ENCODE results near the gene MET. TPM values are rescaled to one million over a fixed set of nuclear protein-coding genes. Genes with fewer than 3 reads are reported as not detected.
A peak's percentile ranks its signal among the peaks of the same experiment; 100 is the strongest.

The MET gene
- total and polyA plus RNA-seq, 2 of the 13 experiments (the other 11 are each of a cell fraction or from before 2014, with no cell fraction given) = 21.8 to 31.5 TPM

GRCh38 chr7:116806046-116806944, 134.3 kb downstream of the MET start (continued):
- TF ChIP-seq EED (CRISPR knock-in tag; IDR thresholded peaks at IDR 0.05) = no peak
- no peak for TF ChIP-seq RFX5 (IDR thresholded peaks at IDR 0.05; ENCODE audit: low read depth, low read length)
- no peak for TF ChIP-seq ATRX (CRISPR knock-in tag; IDR thresholded peaks at IDR 0.05; ENCODE audit: borderline replicate concordance)
- TF ChIP-seq NFE2 (CRISPR knock-in tag; IDR thresholded peaks at IDR 0.05) = no peak
- no peak for TF ChIP-seq SMARCE1 (IDR thresholded peaks at IDR 0.05; ENCODE audit: borderline replicate concordance)
- TF ChIP-seq RBAK (CRISPR knock-in tag; IDR thresholded peaks at IDR 0.05) = no peak
- TF ChIP-seq ZNF891 (CRISPR knock-in tag; IDR thresholded peaks at IDR 0.05) = no peak
- TF ChIP-seq MXD1 (CRISPR knock-in tag; IDR thresholded peaks at IDR 0.05) = no peak
- TF ChIP-seq MEIS1 (CRISPR knock-in tag; IDR thresholded peaks at IDR 0.05; ENCODE audit: borderline replicate concordance) = no peak
- no peak for TF ChIP-seq SRSF9 (IDR thresholded peaks at IDR 0.05; ENCODE audit: borderline replicate concordance, insufficient read depth, low read depth, low read length, poor library complexity, severe bottlenecking)
- no peak for TF ChIP-seq ZFYVE20 (CRISPR knock-in tag; IDR thresholded peaks at IDR 0.05; ENCODE audit: borderline replicate concordance, low read depth)
- TF ChIP-seq, protein P1, sequence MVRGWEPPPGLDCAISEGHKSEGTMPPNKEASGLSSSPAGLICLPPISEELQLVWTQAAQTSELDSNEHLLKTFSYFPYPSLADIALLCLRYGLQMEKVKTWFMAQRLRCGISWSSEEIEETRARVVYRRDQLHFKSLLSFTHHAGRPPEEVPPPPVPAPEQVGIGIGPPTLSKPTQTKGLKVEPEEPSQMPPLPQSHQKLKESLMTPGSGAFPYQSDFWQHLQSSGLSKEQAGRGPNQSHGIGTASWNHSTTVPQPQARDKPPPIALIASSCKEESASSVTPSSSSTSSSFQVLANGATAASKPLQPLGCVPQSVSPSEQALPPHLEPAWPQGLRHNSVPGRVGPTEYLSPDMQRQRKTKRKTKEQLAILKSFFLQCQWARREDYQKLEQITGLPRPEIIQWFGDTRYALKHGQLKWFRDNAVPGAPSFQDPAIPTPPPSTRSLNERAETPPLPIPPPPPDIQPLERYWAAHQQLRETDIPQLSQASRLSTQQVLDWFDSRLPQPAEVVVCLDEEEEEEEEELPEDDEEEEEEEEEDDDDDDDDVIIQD (CRISPR knock-in tag; IDR thresholded peaks at IDR 0.05; ENCODE audit: low read depth) = peak; percentile 41; the same call in 1 of the 2 replicates
- TF ChIP-seq TMF1 (CRISPR knock-in tag; IDR thresholded peaks at IDR 0.05; ENCODE audit: low read depth) = no peak
- no peak for TF ChIP-seq REL (CRISPR knock-in tag; conservative IDR thresholded peaks at IDR 0.05)
- TF ChIP-seq ZNF572 (CRISPR knock-in tag; IDR thresholded peaks at IDR 0.05) = no peak
- no peak for TF ChIP-seq GATAD1 (CRISPR knock-in tag; IDR thresholded peaks at IDR 0.05)
- no peak for TF ChIP-seq ZNF121 (CRISPR knock-in tag; IDR thresholded peaks at IDR 0.05)
- TF ChIP-seq ZNF430 (CRISPR knock-in tag; IDR thresholded peaks at IDR 0.05) = no peak
- no peak for TF ChIP-seq ZFP41 (CRISPR knock-in tag; IDR thresholded peaks at IDR 0.05; ENCODE audit: borderline replicate concordance)
- TF ChIP-seq SRF (IDR thresholded peaks at IDR 0.05; ENCODE audit: low read depth, low read length) = no peak
- no peak for TF ChIP-seq HNRNPL (IDR thresholded peaks at IDR 0.05; ENCODE audit: low read depth, low read length)
- no peak for TF ChIP-seq ZNF740 (CRISPR knock-in tag; IDR thresholded peaks at IDR 0.05)
- no peak for TF ChIP-seq HCFC1 (IDR thresholded peaks at IDR 0.05; ENCODE audit: low read depth, low read length)
- peak; percentile 94 for TF ChIP-seq ZNF18 (CRISPR knock-in tag; IDR thresholded peaks at IDR 0.05; ENCODE audit: insufficient replicate concordance)
- TF ChIP-seq CEBPG (CRISPR knock-in tag; IDR thresholded peaks at IDR 0.05) = peak; percentile 31; the same call in 1 of the 2 replicates
- no peak for TF ChIP-seq RFXAP (CRISPR knock-in tag; IDR thresholded peaks at IDR 0.05; ENCODE audit: borderline replicate concordance)

Measured in HepG2 (cell line).